ENCODE data around the gene TGM3. TPM values are rescaled to one million over a fixed set of nuclear protein-coding genes. Genes with fewer than 3 reads are reported as not detected.

Gene TGM3
- total and polyA plus RNA-seq, 12 donors: 0.22 TPM; not detected in 11

DNA sequence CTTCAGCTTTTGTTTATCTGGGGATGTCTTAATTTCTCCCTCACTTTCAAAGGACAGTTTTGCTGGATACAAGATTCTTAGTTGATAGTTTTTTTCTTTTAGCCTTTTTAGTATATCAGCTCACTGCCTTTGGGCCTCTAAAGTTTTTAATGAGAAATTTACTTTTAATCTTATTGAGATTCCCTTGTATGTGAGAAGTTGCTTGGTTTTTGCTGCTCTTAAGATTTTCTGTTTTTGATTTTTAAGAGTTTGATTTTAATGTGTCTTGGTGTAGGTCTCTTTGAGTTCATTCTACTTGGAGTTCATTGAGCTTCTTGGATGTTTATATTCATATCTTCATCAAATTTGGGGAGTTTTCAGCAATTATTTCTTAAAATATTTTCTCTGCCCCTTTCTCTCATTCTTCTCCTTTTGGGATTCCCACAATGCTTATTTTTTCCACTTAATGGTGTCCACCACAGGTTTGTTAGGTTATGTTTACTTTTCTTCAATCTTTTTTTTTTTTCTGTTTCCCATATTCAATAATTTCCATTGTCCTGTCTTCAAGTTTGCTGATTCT, 65.3 kb downstream of the TGM3 start:
- TF ChIP-seq, protein P1, sequence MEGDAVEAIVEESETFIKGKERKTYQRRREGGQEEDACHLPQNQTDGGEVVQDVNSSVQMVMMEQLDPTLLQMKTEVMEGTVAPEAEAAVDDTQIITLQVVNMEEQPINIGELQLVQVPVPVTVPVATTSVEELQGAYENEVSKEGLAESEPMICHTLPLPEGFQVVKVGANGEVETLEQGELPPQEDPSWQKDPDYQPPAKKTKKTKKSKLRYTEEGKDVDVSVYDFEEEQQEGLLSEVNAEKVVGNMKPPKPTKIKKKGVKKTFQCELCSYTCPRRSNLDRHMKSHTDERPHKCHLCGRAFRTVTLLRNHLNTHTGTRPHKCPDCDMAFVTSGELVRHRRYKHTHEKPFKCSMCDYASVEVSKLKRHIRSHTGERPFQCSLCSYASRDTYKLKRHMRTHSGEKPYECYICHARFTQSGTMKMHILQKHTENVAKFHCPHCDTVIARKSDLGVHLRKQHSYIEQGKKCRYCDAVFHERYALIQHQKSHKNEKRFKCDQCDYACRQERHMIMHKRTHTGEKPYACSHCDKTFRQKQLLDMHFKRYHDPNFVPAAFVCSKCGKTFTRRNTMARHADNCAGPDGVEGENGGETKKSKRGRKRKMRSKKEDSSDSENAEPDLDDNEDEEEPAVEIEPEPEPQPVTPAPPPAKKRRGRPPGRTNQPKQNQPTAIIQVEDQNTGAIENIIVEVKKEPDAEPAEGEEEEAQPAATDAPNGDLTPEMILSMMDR (IDR thresholded peaks at IDR 0.05): no peak
- H3K4me1 ChIP-seq: no peaks in the 10 kb centered on the region
- ATAC-seq (no peak), DNase-seq (no peak)
- no peak overlapping the region for H3K4me3 ChIP-seq
- H3K36me3 ChIP-seq: no peaks in the 10 kb centered on the region
- intact Hi-C loops (cut with DNase I): loop anchor here in 1 of 10 donors (10.0 kb wide), 1 partner anchor 94 kb away; no protein-coding TSS in a partner anchor
- H3K27ac ChIP-seq: no peak overlapping the region
- peaks cover 0 to 11% (median 5%) of the 10 kb centered on the region in 7 donors for H3K27me3 ChIP-seq
- H3K9me3 ChIP-seq: peaks cover 0 to 38% (median 21%) of the 10 kb centered on the region in 11 donors

GRCh38 chr20:2363187-2363586, 67.4 kb downstream of the TGM3 start:
- Histone ChIP-seq H3K4me1 (no peaks in the 10 kb centered on the region), H3K4me3 (no peak overlapping the region), H3K27ac (no peak overlapping the region), H3K36me3 (no peaks in the 10 kb centered on the region), H3K27me3 (peaks cover 0 to 16% (median 5%) of the 10 kb centered on the region in 7 donors), H3K9me3 (peaks cover 0 to 38% (median 21%) of the 10 kb centered on the region in 11 donors)
- DNase-seq (no peak), ATAC-seq (no peak)
- intact Hi-C loops (cut with DNase I): loop anchor here in 1 of 10 donors (10.0 kb wide), 1 partner anchor 92 kb away; no protein-coding TSS in a partner anchor
- TF ChIP-seq, protein P1 (IDR thresholded peaks at IDR 0.05): no peak
- WGBS, 2 donors: 80 to 86% methylated on average over 2 of the region's 2 CpGs

GRCh38 chr20:2363587-2363986, 67.8 kb downstream of the TGM3 start:
- intact Hi-C loops (cut with DNase I): loop anchor here in 1 of 10 donors (10.0 kb wide), 1 partner anchor 91 kb away; no protein-coding TSS in a partner anchor
- H3K9me3 ChIP-seq: peaks cover 0 to 40% (median 21%) of the 10 kb centered on the region in 11 donors
- TF ChIP-seq, protein P1 (IDR thresholded peaks at IDR 0.05): no peak
- no peak overlapping the region for H3K4me3 ChIP-seq
- 32 to 42% methylated on average over 1 of the region's 1 CpG for WGBS, 2 donors
- H3K4me1 ChIP-seq: no peaks in the 10 kb centered on the region
- no peaks in the 10 kb centered on the region for H3K36me3 ChIP-seq
- H3K27ac ChIP-seq: no peak overlapping the region
- ATAC-seq (no peak), DNase-seq (no peak)
- peaks cover 0 to 19% (median 5%) of the 10 kb centered on the region in 7 donors for H3K27me3 ChIP-seq

GRCh38 chr20:2364044-2364443, 68.2 kb downstream of the TGM3 start:
- intact Hi-C loops (cut with DNase I): loop anchor here in 1 of 10 donors (10.0 kb wide), 1 partner anchor 91 kb away; no protein-coding TSS in a partner anchor
- no peak for ATAC-seq
- WGBS, 2 donors: 60 to 67% methylated on average over 4 of the region's 4 CpGs

More at GRCh38 chr20:2364044-2364443, 68.2 kb downstream of the TGM3 start:
- peaks cover 0 to 44% (median 21%) of the 10 kb centered on the region in 11 donors for H3K9me3 ChIP-seq
- H3K4me3 ChIP-seq: no peak overlapping the region
- no peaks in the 10 kb centered on the region for H3K4me1 ChIP-seq
- DNase-seq: no peak
- TF ChIP-seq, protein P1 (IDR thresholded peaks at IDR 0.05): no peak
- H3K27me3 ChIP-seq: peaks cover 0 to 19% (median 5%) of the 10 kb centered on the region in 7 donors
- H3K36me3 ChIP-seq: no peaks in the 10 kb centered on the region
- H3K27ac ChIP-seq: no peak overlapping the region

Measured in heart right ventricle (tissue), 16 donors.